Muscle of arm (tissue), 12 donors: ENCODE results near the gene H2BK1. TPM values are rescaled to one million over a fixed set of nuclear protein-coding genes. Genes with fewer than 3 reads are reported as not detected.
A peak's percentile ranks its signal among the peaks of the same experiment; 100 is the strongest.

ENCODE experiments used
- DNase-seq: peaks from one replicate; pipeline ENCODE4 v3.0.0-alpha.2; 2013
- polyA plus RNA-seq, 12 donors: library from polyadenylated mRNA; unstranded; fragments of 120-200 nt; gene quantifications; one replicate each; pipeline ENCODE4 v1.2.1, GENCODE V29; 2013; ENCODE audit not compliant: insufficient read length in 12 of 12

The H2BK1 gene
- polyA plus RNA-seq, 12 donors: not detected

GRCh38 chr7:151179287-151179860 lies 30.9 kb downstream of the H2BK1 start:
- no peak for DNase-seq

DNA sequence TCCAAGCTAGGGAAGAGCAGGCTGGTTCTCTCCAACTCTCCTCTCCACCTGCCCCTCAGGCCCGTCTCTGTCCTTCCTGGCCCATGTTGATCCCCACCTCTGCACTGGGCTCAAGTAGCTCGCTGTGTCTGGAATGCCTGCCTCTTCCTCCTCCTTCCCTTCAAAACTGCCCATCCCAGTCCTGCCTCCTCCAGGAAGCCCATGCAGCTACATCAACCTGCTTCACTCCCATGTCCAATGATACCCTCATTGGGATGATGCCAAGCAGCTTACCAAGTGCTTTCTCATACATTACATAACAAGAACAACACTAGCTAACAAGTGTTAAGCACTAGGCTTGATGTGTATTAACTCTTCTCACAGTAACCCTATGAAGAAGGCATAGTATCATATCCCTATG lies 31.5 kb downstream of the H2BK1 start:
- no peak for DNase-seq

DNA sequence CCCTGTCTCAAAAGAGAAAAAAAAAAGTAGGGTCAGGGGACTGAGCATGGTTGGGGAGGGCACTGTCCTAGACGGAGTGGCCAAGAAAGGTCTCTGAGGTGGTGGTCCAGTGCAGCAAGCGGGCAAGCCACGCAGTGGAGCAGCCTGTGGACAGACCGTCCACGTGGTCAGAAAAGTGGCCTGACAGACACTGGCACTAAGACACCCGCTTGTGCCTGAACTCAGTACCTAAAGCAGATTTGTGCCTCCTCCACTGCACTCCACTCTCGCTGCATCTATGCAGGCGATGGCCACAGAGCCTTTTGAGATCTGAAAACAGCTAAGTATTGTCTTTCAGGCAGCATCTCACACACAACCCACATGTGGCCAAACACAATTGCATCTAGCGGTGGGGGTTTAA lies 32.1 kb downstream of the H2BK1 start:
- no peak for DNase-seq

- DNase-seq: no peak
These were observed 33.0 kb downstream of the H2BK1 start for GRCh38 chr7:151177310-151177709.

DNA sequence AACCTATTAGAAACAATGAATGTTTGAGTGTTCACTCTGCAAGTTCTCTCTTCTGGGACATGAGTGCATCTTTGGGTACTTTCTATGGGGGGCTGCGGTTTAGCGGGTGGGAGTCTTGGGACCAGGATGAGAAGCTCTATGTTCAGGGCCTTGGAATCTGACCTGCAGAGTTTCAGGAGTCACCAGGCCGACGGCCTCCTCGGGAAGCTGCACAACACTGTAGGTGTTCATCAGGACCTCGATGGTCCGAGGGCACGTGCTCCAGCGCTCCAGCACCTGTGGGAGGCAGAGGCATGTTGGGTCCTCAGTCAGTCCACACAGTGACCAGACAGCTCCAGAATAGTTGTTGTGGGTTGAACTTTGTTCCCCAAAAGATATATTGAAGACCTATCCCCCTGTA lies 33.9 kb downstream of the H2BK1 start:
- no peak for DNase-seq

DNA sequence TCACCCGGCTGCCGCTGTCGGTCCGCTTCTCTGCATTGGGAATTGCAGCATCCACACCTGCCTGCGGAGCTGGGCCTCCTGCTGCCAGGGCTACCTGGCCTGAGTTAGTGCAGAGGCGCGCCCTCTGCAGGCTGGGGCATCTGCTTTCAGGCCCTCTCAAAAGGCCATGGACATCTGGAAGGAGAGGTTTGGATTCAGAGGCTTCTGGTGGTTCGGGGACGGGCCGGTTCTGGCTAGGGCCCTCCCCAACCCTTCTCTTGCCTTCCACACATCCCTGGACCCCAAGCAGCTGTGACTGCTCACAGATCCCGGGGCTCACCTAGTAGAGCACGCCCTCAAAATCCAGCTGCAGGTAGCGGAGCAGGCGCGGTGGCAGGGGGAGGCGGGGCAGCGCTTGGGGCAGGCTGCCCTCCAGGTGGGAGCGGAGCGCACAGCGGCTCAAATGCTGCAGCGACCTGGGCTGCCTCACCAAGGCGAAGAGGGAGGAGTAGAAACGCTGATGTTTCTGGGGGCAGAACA lies 34.4 kb downstream of the H2BK1 start:
- no peak for DNase-seq

DNA sequence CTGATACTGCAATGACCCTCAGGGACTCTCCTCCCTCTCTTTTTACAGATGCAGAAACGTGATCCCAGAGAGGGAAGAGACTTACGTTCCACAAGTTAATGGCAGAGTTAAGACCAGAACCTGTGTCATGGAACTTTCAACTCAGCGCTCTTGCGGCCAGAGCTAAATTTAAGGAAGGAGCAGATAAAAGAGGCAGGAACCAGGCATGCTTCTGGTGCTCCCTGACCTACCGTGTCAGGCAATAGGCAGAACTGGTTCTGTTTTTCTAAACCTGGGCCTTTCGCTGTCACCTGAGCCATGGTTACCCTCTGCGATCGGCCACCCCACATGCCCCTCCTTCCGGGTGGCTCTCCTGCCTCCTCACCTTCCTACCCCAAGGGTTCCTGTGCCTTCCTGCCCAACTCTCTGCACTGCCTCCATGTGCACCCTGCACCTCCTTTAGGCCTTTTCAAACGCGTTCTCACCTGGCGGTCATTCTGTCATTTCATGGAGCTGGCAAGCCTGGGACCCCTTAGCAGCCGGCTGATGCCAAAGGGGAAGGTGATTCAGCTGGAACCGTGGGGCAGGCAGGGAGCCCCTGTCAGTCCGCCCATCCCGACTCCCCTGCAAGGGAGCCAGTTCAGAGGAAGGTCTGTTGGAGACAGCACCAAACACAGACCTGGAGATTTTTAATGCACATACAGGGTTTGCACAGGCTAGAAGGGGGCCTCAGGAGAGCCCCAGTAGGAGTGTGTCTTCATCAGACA lies 35.1 kb downstream of the H2BK1 start:
- DNase-seq: no peak

- peak; percentile 55 for DNase-seq
These were observed 35.8 kb downstream of the H2BK1 start for GRCh38 chr7:151174246-151175046.

- DNase-seq: no peak
These were observed 36.7 kb downstream of the H2BK1 start for GRCh38 chr7:151173386-151174245.

- DNase-seq: peak; percentile 74
These were observed 37.8 kb downstream of the H2BK1 start for GRCh38 chr7:151172273-151173141.

GRCh38 chr7:151168787-151169162 lies 41.5 kb downstream of the H2BK1 start:
- DNase-seq: no peak

- no peak for DNase-seq
These were observed 42.1 kb downstream of the H2BK1 start for GRCh38 chr7:151168003-151168786.

DNA sequence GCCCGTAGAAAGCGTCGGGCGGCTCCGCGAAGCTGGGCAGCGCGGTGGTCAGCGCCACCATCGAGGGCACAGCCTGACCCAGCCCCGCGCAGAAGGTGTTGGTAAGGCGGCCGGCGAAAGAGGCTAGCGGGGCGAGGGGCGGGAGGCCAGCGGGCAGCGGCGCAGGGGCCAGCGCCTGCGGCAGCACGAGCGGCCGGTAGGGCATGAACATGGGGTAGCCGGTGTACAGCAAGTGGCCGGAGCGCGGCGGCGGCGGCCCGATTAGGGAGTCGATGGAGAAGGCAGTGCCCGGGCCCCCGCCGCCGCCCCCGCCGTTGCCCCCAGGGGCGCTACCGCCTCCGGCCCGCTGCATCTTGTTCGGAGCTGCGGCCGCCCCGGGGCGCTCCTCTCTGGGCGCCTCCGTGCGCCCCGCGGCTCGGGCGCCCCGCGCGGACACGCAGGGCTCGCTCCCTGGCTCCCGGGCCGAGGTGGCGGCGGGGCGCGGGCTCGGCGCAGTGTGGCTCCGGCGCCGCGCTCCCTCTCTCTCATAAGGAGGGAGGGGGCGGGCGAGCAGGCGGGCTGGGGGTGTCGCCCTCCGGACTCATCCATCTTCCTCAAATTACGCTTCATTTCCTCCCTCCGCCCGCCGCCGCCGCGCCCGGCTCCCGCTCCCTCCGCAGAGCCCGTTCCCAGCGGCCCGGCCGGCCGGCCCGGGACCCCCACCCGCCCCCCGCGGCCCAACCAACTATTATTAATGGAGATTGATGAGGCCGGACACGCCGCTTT lies 42.9 kb downstream of the H2BK1 start, which contains the start of gene GBX1:
TSS of gene GBX1 (minus strand) at position 498 of the 765 bp plus-strand sequence. CDS start at position 352, 146 bp downstream.
- no peak for DNase-seq

DNA sequence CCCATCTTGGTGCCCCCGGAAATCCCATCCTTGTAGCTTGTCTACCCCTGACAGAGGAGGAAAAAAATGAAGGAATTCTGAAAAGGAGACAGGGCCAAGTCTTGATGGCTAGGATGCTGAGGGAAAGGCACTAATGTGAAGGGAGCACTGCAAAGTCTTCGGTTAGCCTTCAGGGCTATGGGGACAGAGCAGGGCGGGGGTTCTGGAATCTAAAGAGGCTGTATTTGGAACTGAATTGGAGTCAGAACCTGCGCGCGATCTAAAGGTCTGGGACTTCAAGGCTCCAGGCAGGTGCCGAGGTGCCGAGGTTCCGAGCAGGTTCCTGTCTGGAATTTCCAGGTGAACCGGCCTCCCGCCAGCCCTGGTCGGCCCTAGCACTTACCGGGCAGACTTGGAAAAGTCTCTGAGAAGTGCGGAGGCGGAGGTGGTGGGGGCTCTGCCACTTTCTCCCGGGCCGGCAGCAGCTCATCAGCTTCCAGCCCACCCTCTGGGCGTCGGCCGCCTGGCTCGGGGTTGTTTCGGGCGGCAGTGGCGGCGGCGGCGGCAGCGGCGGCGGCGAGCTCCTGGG lies 43.6 kb downstream of the H2BK1 start:
- no peak for DNase-seq

GRCh38 chr7:151161757-151162156 lies 48.5 kb downstream of the H2BK1 start:
- DNase-seq: no peak
